Endothelial cell of umbilical vein (primary cell): Measurements from ENCODE around the gene SHISA7.

Source experiments
- FOS ChIP-seq: IDR thresholded peaks from 2 replicates; pipeline ENCODE4 v1.6.1; 2011; ENCODE audit warnings: mild to moderate bottlenecking, low read length, moderate library complexity, borderline replicate concordance; ENCODE audit not compliant: insufficient read depth
- POLR2A ChIP-seq: IDR thresholded peaks from 2 replicates; pipeline ENCODE4 v1.6.1; 2012; ENCODE audit warnings: low read depth, mild to moderate bottlenecking, control low read depth, low read length
- POLR2AphosphoS5 ChIP-seq: IDR thresholded peaks from 2 replicates; pipeline ENCODE4 v1.6.1; 2012; ENCODE audit warnings: low read depth, mild to moderate bottlenecking, control low read depth, low read length, moderate library complexity; ENCODE audit not compliant: insufficient read depth
- TF ChIP-seq, protein P1 (sequence below): IDR thresholded peaks from 2 replicates; pipeline ENCODE4 v1.6.1; 2011; ENCODE audit not compliant: insufficient read depth, insufficient read length
- TF ChIP-seq, protein P2 (sequence below), 2 donors: IDR thresholded peaks; 1 replicate in 1 of 2; 2 replicates in 1 of 2; pipeline ENCODE4 v1.5.1; 2011; ENCODE audit warnings: low read length in 2 of 2, mild to moderate bottlenecking in 2 of 2, moderate library complexity in 2 of 2, control low read depth in 1 of 2, inconsistent platforms in 1 of 2, low read depth in 1 of 2; ENCODE audit not compliant: insufficient read depth in 1 of 2; ENCODE audit errors: extremely low read depth in 1 of 2

DNA sequence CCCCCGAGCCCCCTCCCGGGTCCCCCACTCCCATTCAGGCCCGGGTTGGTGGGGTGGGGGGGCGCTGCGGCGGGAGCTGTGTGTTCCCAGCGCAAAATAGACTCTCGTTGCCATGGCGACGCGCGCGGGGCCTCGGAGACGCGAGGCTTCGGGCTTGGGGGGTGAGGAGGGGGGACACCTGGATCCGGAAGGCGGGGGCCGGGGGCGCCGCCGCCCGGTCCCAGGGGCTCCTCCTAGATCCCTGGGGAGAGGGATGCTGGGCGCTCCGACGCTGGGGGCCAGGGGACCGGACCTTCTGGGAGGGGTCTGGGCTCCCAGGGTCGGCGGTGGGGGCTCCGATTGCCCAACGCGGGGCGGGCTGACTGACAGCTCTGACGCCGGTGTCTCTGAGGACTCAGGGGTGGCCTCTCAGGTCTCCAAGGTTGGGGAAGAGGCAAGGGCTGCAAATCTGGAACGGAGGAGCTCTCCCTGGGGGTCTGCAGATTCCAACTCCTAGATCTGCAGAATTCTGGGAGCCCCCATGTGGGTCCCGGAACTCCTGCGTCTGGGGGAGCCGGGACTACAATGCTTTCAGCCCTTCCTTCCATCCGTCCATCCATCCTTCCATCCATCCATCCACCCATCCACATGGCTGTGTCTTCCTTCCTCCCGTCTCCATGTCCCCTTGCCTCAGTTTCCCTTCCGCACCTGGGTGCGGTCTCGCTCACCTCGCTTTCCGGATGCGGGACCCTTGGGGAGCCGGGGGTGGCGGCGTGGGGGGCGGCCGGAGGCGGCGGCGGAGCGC is 9.1 kb upstream of the SHISA7 start:
- TF ChIP-seq POLR2A, result no peak
- TF ChIP-seq, protein P1, sequence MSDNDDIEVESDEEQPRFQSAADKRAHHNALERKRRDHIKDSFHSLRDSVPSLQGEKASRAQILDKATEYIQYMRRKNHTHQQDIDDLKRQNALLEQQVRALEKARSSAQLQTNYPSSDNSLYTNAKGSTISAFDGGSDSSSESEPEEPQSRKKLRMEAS, result no peak
- no peak for TF ChIP-seq FOS
- TF ChIP-seq, protein P2, sequence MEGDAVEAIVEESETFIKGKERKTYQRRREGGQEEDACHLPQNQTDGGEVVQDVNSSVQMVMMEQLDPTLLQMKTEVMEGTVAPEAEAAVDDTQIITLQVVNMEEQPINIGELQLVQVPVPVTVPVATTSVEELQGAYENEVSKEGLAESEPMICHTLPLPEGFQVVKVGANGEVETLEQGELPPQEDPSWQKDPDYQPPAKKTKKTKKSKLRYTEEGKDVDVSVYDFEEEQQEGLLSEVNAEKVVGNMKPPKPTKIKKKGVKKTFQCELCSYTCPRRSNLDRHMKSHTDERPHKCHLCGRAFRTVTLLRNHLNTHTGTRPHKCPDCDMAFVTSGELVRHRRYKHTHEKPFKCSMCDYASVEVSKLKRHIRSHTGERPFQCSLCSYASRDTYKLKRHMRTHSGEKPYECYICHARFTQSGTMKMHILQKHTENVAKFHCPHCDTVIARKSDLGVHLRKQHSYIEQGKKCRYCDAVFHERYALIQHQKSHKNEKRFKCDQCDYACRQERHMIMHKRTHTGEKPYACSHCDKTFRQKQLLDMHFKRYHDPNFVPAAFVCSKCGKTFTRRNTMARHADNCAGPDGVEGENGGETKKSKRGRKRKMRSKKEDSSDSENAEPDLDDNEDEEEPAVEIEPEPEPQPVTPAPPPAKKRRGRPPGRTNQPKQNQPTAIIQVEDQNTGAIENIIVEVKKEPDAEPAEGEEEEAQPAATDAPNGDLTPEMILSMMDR (IDR thresholded peaks at IDR 0.05; ENCODE audit: extremely low read depth in 1 of 2, insufficient read depth in 1 of 2, low read depth in 1 of 2, low read length in 2 of 2), result no peak
- TF ChIP-seq POLR2AphosphoS5, result no peak
